SK-N-SH (cell line): ENCODE results near the gene SOX10.
"Not testable (repeated sequence)": the region's sequence is repeated elsewhere in the genome, so short reads cannot be mapped to it uniquely, and the experiment has no call there.

Source experiments
- CHD2 ChIP-seq: fragments of 150-350 bp; IDR thresholded peaks from 2 replicates; pipeline ENCODE4 v1.6.1; 2018; ENCODE audit warnings: low read length; ENCODE audit not compliant: partially characterized antibody
- CTCF ChIP-seq: fragments of 200-600 bp; sonication (generic); IDR thresholded peaks from 2 replicates; pipeline ENCODE4 v1.6.1; 2017; ENCODE audit warnings: antibody characterized with exemption, mild to moderate bottlenecking, moderate library complexity
- POLR2AphosphoS5 ChIP-seq: IDR thresholded peaks from 2 replicates; pipeline ENCODE4 v1.6.1; 2012; ENCODE audit warnings: low read depth, low read length
- REST ChIP-seq: IDR thresholded peaks from 2 replicates; pipeline ENCODE4 v1.6.1; 2012; ENCODE audit warnings: mild to moderate bottlenecking, low read depth, low read length, moderate library complexity
- RXRA ChIP-seq: IDR thresholded peaks from 2 replicates; pipeline ENCODE4 v1.4.0; 2012; ENCODE audit warnings: low read depth, mild to moderate bottlenecking, borderline replicate concordance

GRCh38 chr22:37955825-37956397 lies 28.4 kb downstream of the SOX10 start:
- TF ChIP-seq POLR2AphosphoS5, CTCF, CHD2, RXRA, REST: not testable (repeated sequence)
